ENCODE data around the gene EMCN. TPM values are rescaled to one million over a fixed set of nuclear protein-coding genes. Genes with fewer than 3 reads are reported as not detected.
A peak's percentile ranks its signal among the peaks of the same experiment; 100 is the strongest.

The EMCN gene
- total and polyA plus RNA-seq, 9 of the 15 experiments (the other 6 are each of a cell fraction or from before 2014, with no cell fraction given), result not detected

GRCh38 chr4:100348473-100348872 is 169.3 kb downstream of the EMCN start:
- DNase-seq (ENCODE audit: extremely low read depth in 1 of 4, low spot score in 3 of 4), result no peak
- no TSS peak for BruUV-seq (replicated peaks)
- Histone ChIP-seq H2AFZ (ENCODE audit: low read depth, low read length) (no peak overlapping the region), H3K4me1 (replicated peaks in 1 of 2; ENCODE audit: control insufficient read depth in 2 of 2, insufficient read depth in 2 of 2, low read length in 2 of 2) (no peaks in the 10 kb centered on the region), H3K4me2 (ENCODE audit: insufficient read depth, low read length) (no peak overlapping the region), H3K9me1 (ENCODE audit: control insufficient read depth, insufficient read depth, low read length) (no peaks in the 10 kb centered on the region), H3K36me3 (ENCODE audit: control insufficient read depth, insufficient read depth, low read length) (no peaks in the 10 kb centered on the region), H3K79me2 (ENCODE audit: control insufficient read depth, insufficient read depth, low read length) (no peaks in the 10 kb centered on the region), H3K9ac (ENCODE audit: insufficient read depth in 1 of 2, low read depth in 2 of 2, low read length in 2 of 2) (no peak overlapping the region), H4K20me1 (replicated peaks; ENCODE audit: control insufficient read depth, insufficient read depth, low read length) (no peaks in the 10 kb centered on the region), H3K27me3 (ENCODE audit: control insufficient read depth in 2 of 2, insufficient read depth in 2 of 2, low read length in 2 of 2) (no peaks in the 10 kb centered on the region), H3K4me3 (no peak overlapping the region), H3K9me3 (replicated peaks; ENCODE audit: control insufficient read depth, insufficient read depth, low read depth, low read length) (no peaks in the 10 kb centered on the region), H3K27ac (ENCODE audit: extremely low read depth, low read depth, low read length) (no peak overlapping the region)
- no peak for TF ChIP-seq CEBPG (CRISPR knock-in tag; IDR thresholded peaks at IDR 0.05)
- peak in 1 of 2 experiments; percentile 42; a peak in 1 of 4 replicates for TF ChIP-seq CEBPG (tag; conservative IDR thresholded peaks at IDR 0.05 in 1 of 2, IDR thresholded peaks at IDR 0.05 in 1 of 2)
- TF ChIP-seq FOSL1 (tag; conservative IDR thresholded peaks at IDR 0.05), result peak; percentile 88
- no peak for TF ChIP-seq CTCFL (IDR thresholded peaks at IDR 0.05; ENCODE audit: borderline replicate concordance, insufficient read depth, low read depth, low read length, poor library complexity, severe bottlenecking)
- FAIRE-seq, result no peak
- no peak for ATAC-seq
- WGBS (ENCODE audit: insufficient coverage, low coverage, missing lambda C conversion rate), result 2% methylated on average over 3 of the region's 3 CpGs
- POLR2A ChIA-PET, result no interaction called here
- in situ Hi-C loops (cut with MboI) (no loop called here), intact Hi-C loops (cut with micrococcal nuclease) (no loop called here)
- CTCF ChIA-PET (ENCODE audit: low intra/inter-chr PET ratio), result no interaction called here

Measured in K562 (cell line).